ACHN (cell line): ENCODE measurements around the gene PEX16.
A peak's percentile ranks its signal among the peaks of the same experiment; 100 is the strongest.

Experiments used
- DNase-seq: peaks from one replicate; pipeline ENCODE4 v3.0.0-alpha.2; 2015
- in situ Hi-C: cut with HindIII; loops from 2 replicates; pipeline ENCODE4 v1.10.0; 2017; ENCODE audit warnings: low sequenced_read_pairs, low pct_ligation_motif_present, low pct_unique_long_range_greater_than_20kb

The PEX16 gene

GRCh38 chr11:45933131-45933831, 15.6 kb upstream of the PEX16 start:
- DNase-seq: peak; percentile 42
- in situ Hi-C loops: no loop called here

- no peak for DNase-seq
- in situ Hi-C loops: no loop called here
Observed at GRCh38 chr11:45932217-45932616, 14.5 kb upstream of the PEX16 start.

GRCh38 chr11:45931739-45932138, 14.1 kb upstream of the PEX16 start:
- no peak for DNase-seq
- in situ Hi-C loops: no loop called here

- in situ Hi-C loops: no loop called here
- DNase-seq: no peak
Observed at GRCh38 chr11:45930951-45931570, 13.4 kb upstream of the PEX16 start.

GRCh38 chr11:45930031-45930794, 12.5 kb upstream of the PEX16 start:
- DNase-seq: no peak
- in situ Hi-C loops: no loop called here

GRCh38 chr11:45929486-45930030, 11.9 kb upstream of the PEX16 start:
- no peak for DNase-seq
- in situ Hi-C loops: no loop called here

- no peak for DNase-seq
- in situ Hi-C loops: no loop called here
Observed at GRCh38 chr11:45928535-45929215, 11.0 kb upstream of the PEX16 start.

GRCh38 chr11:45927684-45928413, 10.2 kb upstream of the PEX16 start:
- DNase-seq: no peak
- in situ Hi-C loops: no loop called here

- no peak for DNase-seq
- in situ Hi-C loops: no loop called here
Observed at GRCh38 chr11:45927332-45927683, 9.6 kb upstream of the PEX16 start.

GRCh38 chr11:45926536-45927331, 9.1 kb upstream of the PEX16 start:
- DNase-seq: no peak
- in situ Hi-C loops: no loop called here

GRCh38 chr11:45926001-45926401, 8.3 kb upstream of the PEX16 start:
- DNase-seq: no peak
- in situ Hi-C loops: no loop called here

GRCh38 chr11:45925550-45925949, 7.9 kb upstream of the PEX16 start:
- in situ Hi-C loops: no loop called here
- DNase-seq: no peak

- no peak for DNase-seq
- in situ Hi-C loops: no loop called here
Observed at GRCh38 chr11:45924927-45925326, 7.2 kb upstream of the PEX16 start.

- no peak for DNase-seq
- in situ Hi-C loops: no loop called here
Observed at GRCh38 chr11:45924036-45924915, 6.6 kb upstream of the PEX16 start.

GRCh38 chr11:45922425-45923082, 4.9 kb upstream of the PEX16 start, which contains the start of gene LARGE2:
TSS of gene LARGE2 (plus strand) at chr11:45922656. CDS start at chr11:45922883, 227 bp downstream.
- no peak for DNase-seq

More at GRCh38 chr11:45922425-45923082, 4.9 kb upstream of the PEX16 start, which contains the start of gene LARGE2:
- in situ Hi-C loops: no loop called here
